Osteocyte (in vitro differentiated cells): Measurements from ENCODE around the gene ANKRD10. TPM values are rescaled to one million over a fixed set of nuclear protein-coding genes. Genes with fewer than 3 reads are reported as not detected.

Source experiments
- DNase-seq: peaks from one replicate; pipeline ENCODE4 v3.0.0; 2021; ENCODE audit warnings: mixed read lengths; ENCODE audit not compliant: unreplicated experiment; ENCODE audit errors: extremely low spot score
- H3K27ac Mint-ChIP-seq: one replicate; pipeline ENCODE4 v1.8.0; 2021; ENCODE audit warnings: mild to moderate bottlenecking, mixed read lengths; ENCODE audit not compliant: unreplicated experiment
- H3K27me3 Mint-ChIP-seq: one replicate; pipeline ENCODE4 v1.8.0; 2021; ENCODE audit warnings: mixed read lengths; ENCODE audit not compliant: unreplicated experiment
- H3K36me3 Mint-ChIP-seq: one replicate; pipeline ENCODE4 v1.8.0; 2021; ENCODE audit warnings: mixed read lengths; ENCODE audit not compliant: unreplicated experiment
- H3K4me1 Mint-ChIP-seq: one replicate; pipeline ENCODE4 v1.8.0; 2021; ENCODE audit warnings: mixed read lengths; ENCODE audit not compliant: unreplicated experiment
- H3K4me3 Mint-ChIP-seq: one replicate; pipeline ENCODE4 v1.8.0; 2021; ENCODE audit warnings: mild to moderate bottlenecking, moderate library complexity, mixed read lengths; ENCODE audit not compliant: unreplicated experiment
- H3K9me3 Mint-ChIP-seq: one replicate; pipeline ENCODE4 v1.8.0; 2021; ENCODE audit warnings: mixed read lengths; ENCODE audit not compliant: unreplicated experiment
- total RNA-seq: library from RNA; stranded (reverse); gene quantifications from 2 replicates; pipeline ENCODE4 v1.2.1, GENCODE V29; 2021
- TF ChIP-seq, protein P1 (sequence below): fragments of 200-600 bp; sonication (generic); IDR thresholded peaks from 2 replicates; pipeline ENCODE4 v1.5.0; 2021; ENCODE audit warnings: antibody characterized with exemption, mild to moderate bottlenecking, moderate library complexity

ANKRD10 gene
- total RNA-seq, 1 donor from 2014 or later, result 257 TPM

DNA sequence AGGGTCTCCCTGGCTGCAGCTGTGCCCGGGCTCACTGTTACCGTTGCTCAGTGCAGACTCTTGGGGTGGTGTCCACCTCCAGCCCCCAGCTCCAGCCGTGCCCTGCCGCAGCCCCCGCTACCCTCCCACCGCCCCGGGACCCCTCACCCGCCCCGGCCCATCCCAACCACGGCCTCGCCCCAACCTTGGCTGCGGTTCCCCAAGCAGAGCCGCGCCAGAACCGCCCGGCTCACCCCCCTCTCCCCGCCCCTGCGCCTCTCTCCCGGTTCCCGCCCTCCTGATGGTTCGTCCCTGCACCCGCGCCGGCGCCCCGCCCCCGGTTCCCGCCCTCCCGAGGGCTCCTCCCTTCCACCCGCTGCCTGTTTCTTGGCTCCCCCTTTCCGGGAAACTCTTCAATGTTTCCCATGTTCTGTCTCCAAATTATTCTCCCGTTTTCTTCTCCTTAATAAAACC lies 40.3 kb downstream of the ANKRD10 start:
- no peaks in the 10 kb centered on the region for H3K27me3 Mint-ChIP-seq
- no peaks in the 10 kb centered on the region for H3K9me3 Mint-ChIP-seq
- TF ChIP-seq, protein P1, sequence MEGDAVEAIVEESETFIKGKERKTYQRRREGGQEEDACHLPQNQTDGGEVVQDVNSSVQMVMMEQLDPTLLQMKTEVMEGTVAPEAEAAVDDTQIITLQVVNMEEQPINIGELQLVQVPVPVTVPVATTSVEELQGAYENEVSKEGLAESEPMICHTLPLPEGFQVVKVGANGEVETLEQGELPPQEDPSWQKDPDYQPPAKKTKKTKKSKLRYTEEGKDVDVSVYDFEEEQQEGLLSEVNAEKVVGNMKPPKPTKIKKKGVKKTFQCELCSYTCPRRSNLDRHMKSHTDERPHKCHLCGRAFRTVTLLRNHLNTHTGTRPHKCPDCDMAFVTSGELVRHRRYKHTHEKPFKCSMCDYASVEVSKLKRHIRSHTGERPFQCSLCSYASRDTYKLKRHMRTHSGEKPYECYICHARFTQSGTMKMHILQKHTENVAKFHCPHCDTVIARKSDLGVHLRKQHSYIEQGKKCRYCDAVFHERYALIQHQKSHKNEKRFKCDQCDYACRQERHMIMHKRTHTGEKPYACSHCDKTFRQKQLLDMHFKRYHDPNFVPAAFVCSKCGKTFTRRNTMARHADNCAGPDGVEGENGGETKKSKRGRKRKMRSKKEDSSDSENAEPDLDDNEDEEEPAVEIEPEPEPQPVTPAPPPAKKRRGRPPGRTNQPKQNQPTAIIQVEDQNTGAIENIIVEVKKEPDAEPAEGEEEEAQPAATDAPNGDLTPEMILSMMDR, result no peak
- DNase-seq, result peak; percentile 92
- H3K4me1 Mint-ChIP-seq, result peaks cover 41% of the 10 kb centered on the region
- H3K4me3 Mint-ChIP-seq, result no peak overlapping the region
- peaks cover 4% of the 10 kb centered on the region for H3K36me3 Mint-ChIP-seq
- peak overlapping the region; percentile 83 for H3K27ac Mint-ChIP-seq

DNA sequence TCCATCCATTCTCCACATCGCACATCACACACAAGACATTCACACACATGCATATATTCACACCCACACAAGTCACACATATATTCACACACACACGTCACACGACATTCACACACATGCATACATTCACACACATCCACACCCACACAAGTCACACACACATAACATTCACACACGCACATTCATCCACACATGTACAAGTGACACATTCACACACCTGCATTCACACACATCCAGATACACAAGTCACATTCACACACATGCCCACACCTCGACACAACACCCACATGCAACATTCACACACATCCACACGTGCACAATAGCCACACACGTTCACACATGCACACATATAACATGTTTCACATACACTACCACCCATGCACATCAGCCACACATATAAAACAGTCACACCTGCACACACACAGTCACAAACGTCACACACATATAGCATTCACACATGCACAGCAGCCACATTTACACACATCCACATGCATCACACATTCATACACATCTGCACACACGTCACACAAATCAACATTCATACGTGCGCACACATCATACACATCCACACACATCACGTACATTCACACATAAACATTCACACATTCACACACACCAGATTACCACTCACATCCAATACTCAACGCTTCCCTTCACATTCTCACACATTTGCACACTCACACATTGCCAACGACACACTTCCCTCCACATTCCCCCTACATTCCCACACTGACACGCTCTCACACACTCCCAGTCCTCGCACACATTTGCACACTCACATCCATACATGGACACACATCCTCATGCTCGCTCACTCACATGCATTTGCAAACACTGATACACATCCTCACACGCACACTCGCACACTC lies 41.0 kb downstream of the ANKRD10 start:
- no peaks in the 10 kb centered on the region for H3K9me3 Mint-ChIP-seq
- H3K4me1 Mint-ChIP-seq, result peaks cover 48% of the 10 kb centered on the region
- H3K36me3 Mint-ChIP-seq, result peaks cover 6% of the 10 kb centered on the region
- no peak overlapping the region for H3K27ac Mint-ChIP-seq
- H3K4me3 Mint-ChIP-seq, result no peak overlapping the region
- TF ChIP-seq, protein P1, result no peak
- DNase-seq, result no peak
- H3K27me3 Mint-ChIP-seq, result no peaks in the 10 kb centered on the region

DNA sequence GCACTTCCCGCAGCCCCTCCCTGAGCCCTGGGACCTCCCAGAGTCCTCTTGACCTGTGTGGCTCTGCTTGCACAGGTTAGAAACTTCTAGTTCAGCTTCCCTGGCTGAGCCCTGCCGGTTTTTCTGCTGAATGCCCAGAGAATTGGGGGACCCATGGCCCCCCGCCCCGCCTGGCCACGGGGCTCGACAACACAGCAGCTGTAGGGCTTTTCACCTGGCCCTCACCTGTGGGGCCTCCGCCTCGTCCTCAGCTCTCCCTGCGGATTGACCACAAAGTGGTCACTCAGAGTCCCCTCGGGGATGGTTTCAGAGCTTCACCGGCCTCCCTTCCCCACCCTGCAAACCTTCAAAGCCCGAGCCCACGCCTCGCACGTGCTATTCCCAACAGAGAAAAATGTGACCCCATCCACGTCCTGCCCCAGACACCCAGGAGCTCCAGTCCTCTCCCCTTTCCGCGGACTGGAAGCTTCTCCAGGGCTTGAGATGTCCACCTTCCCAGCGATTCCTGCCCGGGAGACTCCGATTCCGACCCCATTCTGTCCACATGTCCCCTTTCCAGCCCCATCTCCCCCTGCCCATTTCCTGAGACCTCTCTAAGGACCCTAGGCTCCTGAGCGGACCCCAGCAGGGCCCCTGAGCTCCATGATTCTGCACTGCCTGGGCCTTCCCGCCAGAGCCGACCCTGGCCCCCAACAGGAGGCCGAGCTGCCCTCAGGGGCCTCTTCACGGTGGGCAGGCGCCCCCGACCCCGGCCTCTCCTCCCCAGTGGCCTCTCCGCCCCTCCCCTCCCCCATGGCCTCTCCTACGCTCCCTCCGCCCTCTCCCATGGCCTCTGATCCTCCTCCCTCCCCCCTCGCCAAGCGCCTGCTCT lies 41.9 kb downstream of the ANKRD10 start:
- DNase-seq, result no peak
- no peaks in the 10 kb centered on the region for H3K27me3 Mint-ChIP-seq
- H3K4me3 Mint-ChIP-seq, result no peak overlapping the region
- peaks cover 3% of the 10 kb centered on the region for H3K36me3 Mint-ChIP-seq
- no peaks in the 10 kb centered on the region for H3K9me3 Mint-ChIP-seq
- H3K27ac Mint-ChIP-seq, result peak overlapping the region; percentile 63
- TF ChIP-seq, protein P1, result no peak
- peaks cover 51% of the 10 kb centered on the region for H3K4me1 Mint-ChIP-seq

DNA sequence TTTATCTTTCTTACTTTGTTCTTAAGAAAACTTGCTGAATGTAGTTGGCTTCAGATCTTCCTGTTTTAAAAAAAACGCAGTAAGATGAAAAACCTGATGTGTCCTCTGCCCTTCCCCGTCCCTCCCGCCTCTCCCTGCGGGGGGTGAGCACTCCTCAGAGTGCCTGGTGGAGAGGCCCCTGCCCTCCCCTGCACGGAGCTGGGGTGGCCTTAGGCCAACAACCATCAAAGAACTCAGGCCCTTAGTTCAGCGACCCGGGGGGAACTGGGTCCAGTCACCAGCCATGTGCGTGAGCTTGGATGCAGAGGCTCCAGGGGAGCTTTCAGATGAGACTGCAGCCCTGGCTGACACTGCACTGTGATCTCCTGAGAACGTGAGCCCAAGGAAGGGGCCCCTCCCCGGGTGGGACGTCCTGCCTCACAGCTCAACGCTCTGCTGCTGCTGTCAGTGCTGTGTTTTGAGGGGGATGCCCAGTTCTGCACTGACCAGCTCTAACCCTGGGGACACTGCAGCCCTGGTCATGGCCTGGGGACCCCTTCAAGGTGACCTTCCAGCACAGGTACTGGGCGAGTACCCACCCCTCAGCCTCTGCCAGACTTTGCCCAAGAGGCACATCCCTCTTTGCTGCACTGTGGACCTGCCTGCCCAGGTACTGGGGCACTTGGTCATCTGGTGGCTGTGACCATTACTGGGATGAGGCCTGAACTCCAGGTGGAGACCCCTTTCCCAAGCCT lies 42.7 kb downstream of the ANKRD10 start:
- H3K9me3 Mint-ChIP-seq, result no peaks in the 10 kb centered on the region
- peaks cover 52% of the 10 kb centered on the region for H3K4me1 Mint-ChIP-seq
- no peaks in the 10 kb centered on the region for H3K27me3 Mint-ChIP-seq
- no peak for DNase-seq
- H3K36me3 Mint-ChIP-seq, result peaks cover 5% of the 10 kb centered on the region
- TF ChIP-seq, protein P1, result no peak
- peak overlapping the region; percentile 97 for H3K27ac Mint-ChIP-seq
- H3K4me3 Mint-ChIP-seq, result no peak overlapping the region
